ENCODE measurements around the gene GRIK5. TPM values are rescaled to one million over a fixed set of nuclear protein-coding genes. Genes with fewer than 3 reads are reported as not detected.

GRIK5 gene
- total RNA-seq, 4 donors from 2014 or later, result 1.6 to 13.1 (median 3.6) TPM

DNA sequence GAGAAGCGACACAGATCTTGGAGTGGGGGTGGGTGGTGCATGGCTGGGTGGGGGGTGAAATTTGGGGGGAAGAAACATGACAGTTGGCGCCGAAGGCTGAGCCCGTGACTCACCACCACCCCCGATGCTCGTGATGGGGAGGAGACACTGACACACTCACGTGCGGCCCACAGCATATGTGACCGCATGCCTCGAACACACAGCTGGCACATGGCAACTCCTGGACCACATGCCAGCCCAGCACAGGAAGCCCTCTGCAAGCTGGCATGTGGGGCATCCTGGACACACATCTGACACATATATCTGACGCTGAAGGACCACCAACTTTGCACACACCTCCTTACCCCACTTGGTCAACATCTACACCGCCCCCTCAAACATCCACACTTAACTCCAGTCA, 1.2 kb upstream of the GRIK5 start:
- no peaks in the 10 kb centered on the region for H3K36me3 ChIP-seq
- TF ChIP-seq CTCF (IDR thresholded peaks at IDR 0.05), result no peak
- TF ChIP-seq POLR2AphosphoS5 (IDR thresholded peaks at IDR 0.05), result no peak
- TF ChIP-seq POLR2A (IDR thresholded peaks at IDR 0.05), result no peak
- TF ChIP-seq EP300 (IDR thresholded peaks at IDR 0.05; ENCODE audit: low read depth), result no peak
- H3K4me1 ChIP-seq, result peaks cover 6 to 28% (median 15%) of the 10 kb centered on the region in 4 donors
- no peak overlapping the region for H3K27ac ChIP-seq
- in situ Hi-C loops (cut with MboI; ENCODE audit: low pct_ligation_motif_present in 1 of 4, low pct_unique_long_range_greater_than_20kb in 1 of 4, low sequenced_read_pairs in 3 of 4) (no loop called here), intact Hi-C loops (cut with DNase I; ENCODE audit: low total_unique reads) (no loop called here)
- 96% methylated on average over 12 of the region's 12 CpGs; no CpG with 5 or more reads in 1 of the 2 donors for WGBS, 2 donors (ENCODE audit: low coverage in 1 of 2)
- no peak overlapping the region for H3K4me3 ChIP-seq
- H3K9me3 ChIP-seq, result no peaks in the 10 kb centered on the region
- peaks cover 34% of the 10 kb centered on the region for H3K27me3 ChIP-seq
- DNase-seq, result no peak

DNA sequence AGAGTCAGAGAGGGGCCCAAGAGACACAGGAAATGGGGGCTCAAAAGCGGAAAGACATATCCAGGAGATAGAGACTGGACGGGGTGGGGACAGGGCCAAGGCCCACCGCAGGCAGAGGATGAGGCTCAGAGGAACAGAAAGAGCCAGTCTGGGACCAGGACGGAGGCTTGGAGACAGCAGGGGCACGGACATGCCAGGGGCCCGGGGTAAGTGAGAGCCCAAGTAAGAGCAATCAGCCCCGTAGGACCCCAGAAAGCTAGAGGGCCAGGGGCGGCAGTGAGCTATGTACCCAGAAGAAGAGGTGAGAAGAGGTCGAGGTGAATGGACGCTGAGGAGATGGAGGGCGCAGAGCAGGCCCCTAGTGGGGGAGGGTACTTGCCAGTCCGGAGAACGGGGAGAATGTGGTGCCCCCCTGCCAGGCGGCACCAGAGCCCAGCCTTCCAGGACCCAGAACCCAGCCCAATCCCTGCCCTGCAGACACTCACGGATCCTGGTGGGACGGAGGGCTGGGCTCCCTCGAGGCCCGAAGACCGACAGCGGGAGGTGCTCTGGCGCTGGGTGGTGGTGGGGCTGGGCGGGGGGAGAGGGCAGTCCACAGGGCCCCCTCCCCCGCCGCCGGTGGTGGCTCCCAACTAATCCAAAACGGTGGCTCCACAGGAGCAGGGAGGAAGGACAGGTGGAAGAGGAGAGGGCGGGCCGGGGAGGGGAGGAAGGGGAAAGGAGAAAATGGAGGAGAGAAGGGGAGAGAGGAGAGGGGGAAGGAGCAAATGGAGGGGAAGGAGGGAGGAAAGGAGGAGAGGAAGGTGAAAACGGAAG, 1.0 kb downstream of the GRIK5 start:
- Histone ChIP-seq H3K4me3 (peak overlapping the region; percentile 3 to 50 (median 30)), H3K9me3 (no peaks in the 10 kb centered on the region), H3K27me3 (peaks cover 38% of the 10 kb centered on the region), H3K27ac (peak overlapping the region; percentile 5 to 76 (median 50)), H3K4me1 (peaks cover 0 to 19% (median 8%) of the 10 kb centered on the region in 4 donors), H3K36me3 (no peaks in the 10 kb centered on the region)
- in situ Hi-C loops (cut with MboI; ENCODE audit: low pct_ligation_motif_present in 1 of 4, low pct_unique_long_range_greater_than_20kb in 1 of 4, low sequenced_read_pairs in 3 of 4) (no loop called here), intact Hi-C loops (cut with DNase I; ENCODE audit: low total_unique reads) (no loop called here)
- TF ChIP-seq POLR2A (IDR thresholded peaks at IDR 0.05) (no peak), CTCF (IDR thresholded peaks at IDR 0.05) (no peak), POLR2AphosphoS5 (IDR thresholded peaks at IDR 0.05) (no peak), EP300 (IDR thresholded peaks at IDR 0.05; ENCODE audit: low read depth) (no peak)
- DNase-seq, result no peak
- 32% methylated on average over 26 of the region's 29 CpGs; no CpG with 5 or more reads in 1 of the 2 donors for WGBS, 2 donors (ENCODE audit: low coverage in 1 of 2)

DNA sequence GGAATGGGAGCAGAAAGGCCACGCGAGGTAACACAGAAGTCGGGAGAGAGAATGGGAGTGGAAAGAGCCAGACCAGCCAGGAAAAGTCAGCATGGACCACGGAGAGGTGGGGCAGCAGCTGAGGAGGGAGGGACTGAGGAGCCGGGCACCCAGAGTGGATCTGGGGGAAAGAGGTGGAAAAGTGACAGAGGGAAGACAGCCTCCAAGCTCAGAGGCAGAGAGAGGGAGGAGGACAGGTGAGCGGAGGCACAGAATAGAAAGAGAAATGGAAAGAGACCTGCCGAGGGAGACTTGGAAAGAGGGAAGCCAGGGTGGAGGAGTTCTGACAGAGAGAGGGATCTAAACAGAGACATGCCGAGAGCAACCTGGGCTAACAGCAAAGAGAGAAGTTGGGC, 1.6 kb downstream of the GRIK5 start:
- H3K27ac ChIP-seq, result peak overlapping the region in 3 of 4 donors; percentile 5 to 76 (median 67)
- no peaks in the 10 kb centered on the region for H3K36me3 ChIP-seq
- H3K27me3 ChIP-seq, result peaks cover 38% of the 10 kb centered on the region
- 42 to 43% methylated on average over 6 to 8 of the region's 8 CpGs for WGBS, 2 donors (ENCODE audit: low coverage in 1 of 2)
- no peak for DNase-seq
- TF ChIP-seq CTCF (IDR thresholded peaks at IDR 0.05) (no peak), EP300 (IDR thresholded peaks at IDR 0.05; ENCODE audit: low read depth) (no peak), POLR2A (IDR thresholded peaks at IDR 0.05) (no peak), POLR2AphosphoS5 (IDR thresholded peaks at IDR 0.05) (no peak)
- no peaks in the 10 kb centered on the region for H3K9me3 ChIP-seq
- in situ Hi-C loops (cut with MboI; ENCODE audit: low pct_ligation_motif_present in 1 of 4, low pct_unique_long_range_greater_than_20kb in 1 of 4, low sequenced_read_pairs in 3 of 4) (no loop called here), intact Hi-C loops (cut with DNase I; ENCODE audit: low total_unique reads) (no loop called here)
- peak overlapping the region in 3 of 4 donors; percentile 30 to 50 (median 30) for H3K4me3 ChIP-seq
- H3K4me1 ChIP-seq, result peaks cover 0 to 19% (median 8%) of the 10 kb centered on the region in 4 donors

DNA sequence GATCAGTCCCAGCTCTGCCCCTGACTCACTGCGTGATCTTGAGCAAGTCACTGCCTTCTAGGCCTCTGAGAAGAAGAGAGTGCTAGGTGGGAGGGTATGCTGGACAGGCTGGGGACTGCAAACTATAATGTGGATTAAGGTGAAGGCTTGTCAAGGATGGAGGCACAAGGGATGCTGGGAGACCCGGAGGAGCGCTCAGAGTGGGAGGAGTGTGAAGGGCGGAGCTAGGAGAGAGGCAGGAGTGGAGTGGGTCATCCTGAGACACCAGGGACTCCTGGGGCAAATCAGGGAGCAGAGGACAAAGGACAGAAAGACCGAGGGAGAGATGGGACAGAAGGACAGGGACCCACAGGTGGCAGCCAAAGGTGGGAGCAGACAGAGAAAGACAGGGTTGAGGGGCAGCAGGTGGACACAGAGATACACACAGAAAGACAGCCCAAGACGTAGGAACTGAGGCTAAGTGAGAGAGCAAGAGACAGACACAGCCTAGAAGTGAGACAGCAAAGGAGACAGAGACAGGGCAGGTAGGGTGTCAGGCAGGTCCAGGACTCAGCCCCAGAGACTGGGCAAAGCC, 2.6 kb downstream of the GRIK5 start:
- Histone ChIP-seq H3K27me3 (peaks cover 38% of the 10 kb centered on the region), H3K36me3 (no peaks in the 10 kb centered on the region), H3K9me3 (no peaks in the 10 kb centered on the region), H3K4me1 (peaks cover 0 to 19% (median 8%) of the 10 kb centered on the region in 4 donors), H3K4me3 (no peak overlapping the region), H3K27ac (no peak overlapping the region)
- intact Hi-C loops (cut with DNase I; ENCODE audit: low total_unique reads) (no loop called here), in situ Hi-C loops (cut with MboI; ENCODE audit: low pct_ligation_motif_present in 1 of 4, low pct_unique_long_range_greater_than_20kb in 1 of 4, low sequenced_read_pairs in 3 of 4) (no loop called here)
- no peak for DNase-seq
- WGBS, 2 donors (ENCODE audit: low coverage in 1 of 2), result 40 to 60% methylated on average over 2 to 6 of the region's 6 CpGs
- no peak for TF ChIP-seq CTCF (IDR thresholded peaks at IDR 0.05)
- TF ChIP-seq POLR2AphosphoS5 (IDR thresholded peaks at IDR 0.05), result no peak
- TF ChIP-seq POLR2A (IDR thresholded peaks at IDR 0.05), result no peak
- no peak for TF ChIP-seq EP300 (IDR thresholded peaks at IDR 0.05; ENCODE audit: low read depth)
